Measurements from ENCODE around the gene NUDT3.

DNA sequence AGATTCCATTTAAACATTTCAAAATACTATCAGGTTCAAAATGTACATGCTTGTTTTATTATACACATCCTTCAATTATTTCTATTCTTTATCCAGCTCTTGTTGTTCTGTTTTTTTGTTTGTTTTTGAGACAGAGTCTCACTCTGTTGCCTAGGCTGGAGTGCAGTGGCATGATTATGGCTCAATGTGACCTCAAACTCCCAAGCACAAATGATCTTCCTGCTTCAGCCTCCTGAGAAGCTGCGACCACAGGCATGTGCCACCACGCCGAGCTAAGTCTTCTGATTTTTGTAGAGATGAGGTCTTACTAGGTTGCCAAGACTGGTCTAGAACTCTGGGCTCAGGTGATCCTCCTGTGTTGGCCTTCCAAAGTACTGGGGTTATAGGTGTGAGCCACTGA is 99.5 kb downstream of the NUDT3 start:
- TF ChIP-seq POLR2A (IDR thresholded peaks at IDR 0.05; ENCODE audit: low read length), result no peak
- TF ChIP-seq, protein P1, sequence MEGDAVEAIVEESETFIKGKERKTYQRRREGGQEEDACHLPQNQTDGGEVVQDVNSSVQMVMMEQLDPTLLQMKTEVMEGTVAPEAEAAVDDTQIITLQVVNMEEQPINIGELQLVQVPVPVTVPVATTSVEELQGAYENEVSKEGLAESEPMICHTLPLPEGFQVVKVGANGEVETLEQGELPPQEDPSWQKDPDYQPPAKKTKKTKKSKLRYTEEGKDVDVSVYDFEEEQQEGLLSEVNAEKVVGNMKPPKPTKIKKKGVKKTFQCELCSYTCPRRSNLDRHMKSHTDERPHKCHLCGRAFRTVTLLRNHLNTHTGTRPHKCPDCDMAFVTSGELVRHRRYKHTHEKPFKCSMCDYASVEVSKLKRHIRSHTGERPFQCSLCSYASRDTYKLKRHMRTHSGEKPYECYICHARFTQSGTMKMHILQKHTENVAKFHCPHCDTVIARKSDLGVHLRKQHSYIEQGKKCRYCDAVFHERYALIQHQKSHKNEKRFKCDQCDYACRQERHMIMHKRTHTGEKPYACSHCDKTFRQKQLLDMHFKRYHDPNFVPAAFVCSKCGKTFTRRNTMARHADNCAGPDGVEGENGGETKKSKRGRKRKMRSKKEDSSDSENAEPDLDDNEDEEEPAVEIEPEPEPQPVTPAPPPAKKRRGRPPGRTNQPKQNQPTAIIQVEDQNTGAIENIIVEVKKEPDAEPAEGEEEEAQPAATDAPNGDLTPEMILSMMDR (IDR thresholded peaks at IDR 0.05), result no peak
- TF ChIP-seq MAZ (IDR thresholded peaks at IDR 0.05; ENCODE audit: borderline replicate concordance, low read depth, low read length), result no peak

Measured in A549 (cell line).